A549 (cell line): ENCODE measurements around the gene OTOG. TPM values are rescaled to one million over a fixed set of nuclear protein-coding genes. Genes with fewer than 3 reads are reported as not detected.
"Not testable (repeated sequence)": the region's sequence is repeated elsewhere in the genome, so short reads cannot be mapped to it uniquely, and the experiment has no call there.

ENCODE experiments used
- ATAC-seq, 2 experiments: fragments of 200-7000 bp in 1 of 2; fragments of >200 bp in 1 of 2; cut with Nextera tagmentation in 1 of 2; cut with Tn5 transposase in 1 of 2; 3 replicates each; pipeline versions ENCODE4 v1.8.0 to v1.9.1; 2018 to 2020; ENCODE audit warnings: mild to moderate bottlenecking in 1 of 2, moderate library complexity in 1 of 2
- CTCF ChIA-PET: fragments of 300-600 bp; sonication (Branson Sonifier 250); formaldehyde crosslinking; extraction: SDS; loops from one replicate; lab custom pipeline; 2021; ENCODE audit warnings: antibody characterized with exemption, inconsistent platforms; lab: Yijun Ruan, JAX
- POLR2A ChIA-PET: fragments of 350-600 bp; formaldehyde crosslinking; extraction: SDS; loops from one replicate; lab custom pipeline; 2021; ENCODE audit warnings: antibody characterized with exemption, inconsistent platforms; lab: Yijun Ruan, JAX
- DNase-seq, 2 experiments: peaks; one replicate each; pipeline versions ENCODE4 v3.0.0 to v3.0.0-alpha.2; 2011 to 2016; ENCODE audit warnings: low read depth in 1 of 2, low spot score in 1 of 2
- FAIRE-seq: peaks from 2 replicates; lab custom pipeline; 2011; peaks lifted over from hg19 to GRCh38; lab: Jason Lieb, UNC
- H3K27ac ChIP-seq, 2 experiments: fragments of >200 bp; sonication (Bioruptor Twin); formaldehyde crosslinking; 3 replicates each; pipeline ENCODE4 v1.5.1; 2016 to 2017
- H3K4me1 ChIP-seq: fragments of >200 bp; sonication (Bioruptor Twin); formaldehyde crosslinking; 3 replicates; pipeline ENCODE4 v1.6.1; 2016
- H3K4me2 ChIP-seq: fragments of >200 bp; sonication (Bioruptor Twin); formaldehyde crosslinking; 3 replicates; pipeline ENCODE4 v1.6.1; 2016
- H3K4me3 ChIP-seq: fragments of >200 bp; sonication (Bioruptor Twin); formaldehyde crosslinking; 3 replicates; pipeline ENCODE4 v1.5.1; 2016
- H3K9me3 ChIP-seq: fragments of >200 bp; sonication (Bioruptor Twin); formaldehyde crosslinking; 3 replicates; pipeline ENCODE4 v1.6.1; 2016
- ATOH8 ChIP-seq: fragments of 250-450 bp; sonication (Bioruptor Pico); IDR thresholded peaks from 2 replicates; pipeline ENCODE4 v1.5.0; 2020; ENCODE audit warnings: low read depth, mild to moderate bottlenecking, moderate library complexity
- CHD4 ChIP-seq: fragments of 200-600 bp; sonication (generic); IDR thresholded peaks from 2 replicates; pipeline ENCODE4 v1.6.1; 2016; ENCODE audit warnings: antibody characterized with exemption, mild to moderate bottlenecking, borderline replicate concordance
- CTCF ChIP-seq: fragments of >200 bp; sonication (Bioruptor Twin); formaldehyde crosslinking; IDR thresholded peaks from 3 replicates; pipeline ENCODE4 v1.5.1; 2016
- EP300 ChIP-seq, 2 experiments: fragments of >200 bp; sonication (Bioruptor Twin); formaldehyde crosslinking; IDR thresholded peaks; 2 replicates in 1 of 2; 3 replicates in 1 of 2; pipeline ENCODE4 v1.6.1; 2016 to 2017
- FOSB ChIP-seq: fragments of 250-450 bp; sonication (Bioruptor Pico); IDR thresholded peaks from 2 replicates; pipeline ENCODE4 v1.5.0; 2020; ENCODE audit warnings: mild to moderate bottlenecking, moderate library complexity
- HDAC2 ChIP-seq: fragments of 200-600 bp; sonication (generic); IDR thresholded peaks from 2 replicates; pipeline ENCODE4 v1.6.1; 2016
- HES2 ChIP-seq: fragments of >200 bp; sonication (Bioruptor Twin); formaldehyde crosslinking; IDR thresholded peaks from 2 replicates; pipeline ENCODE4 v1.6.1; 2016
- JUN ChIP-seq, 2 experiments: fragments of >200 bp; sonication (Bioruptor Twin); formaldehyde crosslinking; IDR thresholded peaks; 2 replicates in 1 of 2; 3 replicates in 1 of 2; pipeline ENCODE4 v1.6.1; 2016 to 2017
- KDM5A ChIP-seq: fragments of 200-600 bp; sonication (generic); IDR thresholded peaks from 2 replicates; pipeline ENCODE4 v1.6.1; 2016; ENCODE audit warnings: antibody characterized with exemption, mild to moderate bottlenecking
- MAFK ChIP-seq: fragments of 450-650 bp; IDR thresholded peaks from 2 replicates; pipeline ENCODE4 v1.6.1; 2014; ENCODE audit not compliant: partially characterized antibody
- MAZ ChIP-seq: fragments of 150-350 bp; IDR thresholded peaks from 2 replicates; pipeline ENCODE4 v1.6.1; 2014; ENCODE audit warnings: antibody characterized with exemption, low read depth, low read length, borderline replicate concordance
- MYC ChIP-seq: IDR thresholded peaks from 2 replicates; pipeline ENCODE4 v1.6.1; 2012; ENCODE audit warnings: mild to moderate bottlenecking, inconsistent platforms, low read length, improper control_type of control experiment, borderline replicate concordance
- PHF8 ChIP-seq: fragments of 200-600 bp; sonication (generic); IDR thresholded peaks from 2 replicates; pipeline ENCODE4 v1.6.1; 2016; ENCODE audit warnings: low read depth, mild to moderate bottlenecking, antibody characterized with exemption, moderate library complexity, borderline replicate concordance
- POLR2A ChIP-seq: IDR thresholded peaks from 2 replicates; pipeline ENCODE4 v1.6.1; 2012; ENCODE audit warnings: mild to moderate bottlenecking, low read length
- RFX5 ChIP-seq: fragments of 450-650 bp; IDR thresholded peaks from 2 replicates; pipeline ENCODE4 v1.7.1; 2014; ENCODE audit warnings: antibody characterized with exemption, mild to moderate bottlenecking, moderate library complexity
- RNF2 ChIP-seq: fragments of 200-600 bp; sonication (generic); IDR thresholded peaks from 2 replicates; pipeline ENCODE4 v1.6.1; 2016; ENCODE audit warnings: low read depth, mild to moderate bottlenecking, antibody characterized with exemption, moderate library complexity, borderline replicate concordance
- SMC3 ChIP-seq: fragments of >200 bp; sonication (Bioruptor Twin); formaldehyde crosslinking; IDR thresholded peaks from 3 replicates; pipeline ENCODE4 v1.6.1; 2018; ENCODE audit warnings: inconsistent platforms
- SREBF2 ChIP-seq: fragments of 450-650 bp; IDR thresholded peaks from 2 replicates; pipeline ENCODE4 v1.6.1; 2014; ENCODE audit warnings: mild to moderate bottlenecking, moderate library complexity
- ZFP36 ChIP-seq: fragments of 450-650 bp; IDR thresholded peaks from 2 replicates; pipeline ENCODE4 v1.6.1; 2014; ENCODE audit warnings: borderline replicate concordance; ENCODE audit not compliant: partially characterized antibody
- ZNF302 ChIP-seq: fragments of 250-450 bp; sonication (Bioruptor Pico); IDR thresholded peaks from 2 replicates; pipeline ENCODE4 v1.9.0; 2021; ENCODE audit warnings: inconsistent platforms, mild to moderate bottlenecking, moderate library complexity
- WGBS: methylation state at CpG from one replicate; pipeline ENCODE4 v1.1.6; 2017; ENCODE audit errors: missing lambda C conversion rate; 5-methylcytosine and 5-hydroxymethylcytosine counted together
- polyA plus RNA-seq, 4 experiments: library from polyadenylated mRNA; depleted of rRNA in 3 of 4; stranded (reverse); fragments of >200 nt; fragmentation: RNase III in 1 of 4; extraction: RNeasy Plus Mini Kit Qiagen cat#74134 plus additional on column Dnase treatment in 1 of 4; gene quantifications; 2 replicates in 3 of 4; 3 replicates in 1 of 4; pipeline ENCODE4 v1.2.3, GENCODE V29; 2011 to 2017
- TF ChIP-seq, protein P1 (sequence below): fragments of 200-600 bp; sonication (generic); IDR thresholded peaks from 2 replicates; pipeline ENCODE4 v1.6.1; 2016; ENCODE audit warnings: antibody characterized with exemption, mild to moderate bottlenecking, moderate library complexity
- TF ChIP-seq, protein P2 (sequence below): IDR thresholded peaks from 2 replicates; pipeline ENCODE4 v1.6.1; 2012
- TF ChIP-seq, protein P3 (sequence below): fragments of 150-350 bp; IDR thresholded peaks from 2 replicates; pipeline ENCODE4 v1.6.1; 2014; ENCODE audit warnings: low read depth, mild to moderate bottlenecking, low read length

OTOG gene
- polyA plus RNA-seq, 2 of the 4 experiments (the other 2 are of a cell fraction): not detected

- no peak overlapping the region for H3K27ac ChIP-seq
- ChIA-PET POLR2A (no interaction called here), CTCF (no interaction called here)
- DNase-seq (no peak), ATAC-seq (no peak), FAIRE-seq (no peak)
- no peaks in the 10 kb centered on the region for H3K9me3 ChIP-seq
- WGBS: 24% methylated on average over 5 of the region's 5 CpGs
- TF ChIP-seq EP300 (IDR thresholded peaks at IDR 0.05): no peak
- no peak for TF ChIP-seq POLR2A
- TF ChIP-seq MAZ: no peak
- TF ChIP-seq CHD4: no peak
- no peak for TF ChIP-seq SREBF2
- no peak for TF ChIP-seq MYC
- TF ChIP-seq KDM5A: no peak
- TF ChIP-seq CTCF: no peak
- no peak for TF ChIP-seq JUN (IDR thresholded peaks at IDR 0.05)
- no peak for TF ChIP-seq PHF8
- TF ChIP-seq, protein P1, sequence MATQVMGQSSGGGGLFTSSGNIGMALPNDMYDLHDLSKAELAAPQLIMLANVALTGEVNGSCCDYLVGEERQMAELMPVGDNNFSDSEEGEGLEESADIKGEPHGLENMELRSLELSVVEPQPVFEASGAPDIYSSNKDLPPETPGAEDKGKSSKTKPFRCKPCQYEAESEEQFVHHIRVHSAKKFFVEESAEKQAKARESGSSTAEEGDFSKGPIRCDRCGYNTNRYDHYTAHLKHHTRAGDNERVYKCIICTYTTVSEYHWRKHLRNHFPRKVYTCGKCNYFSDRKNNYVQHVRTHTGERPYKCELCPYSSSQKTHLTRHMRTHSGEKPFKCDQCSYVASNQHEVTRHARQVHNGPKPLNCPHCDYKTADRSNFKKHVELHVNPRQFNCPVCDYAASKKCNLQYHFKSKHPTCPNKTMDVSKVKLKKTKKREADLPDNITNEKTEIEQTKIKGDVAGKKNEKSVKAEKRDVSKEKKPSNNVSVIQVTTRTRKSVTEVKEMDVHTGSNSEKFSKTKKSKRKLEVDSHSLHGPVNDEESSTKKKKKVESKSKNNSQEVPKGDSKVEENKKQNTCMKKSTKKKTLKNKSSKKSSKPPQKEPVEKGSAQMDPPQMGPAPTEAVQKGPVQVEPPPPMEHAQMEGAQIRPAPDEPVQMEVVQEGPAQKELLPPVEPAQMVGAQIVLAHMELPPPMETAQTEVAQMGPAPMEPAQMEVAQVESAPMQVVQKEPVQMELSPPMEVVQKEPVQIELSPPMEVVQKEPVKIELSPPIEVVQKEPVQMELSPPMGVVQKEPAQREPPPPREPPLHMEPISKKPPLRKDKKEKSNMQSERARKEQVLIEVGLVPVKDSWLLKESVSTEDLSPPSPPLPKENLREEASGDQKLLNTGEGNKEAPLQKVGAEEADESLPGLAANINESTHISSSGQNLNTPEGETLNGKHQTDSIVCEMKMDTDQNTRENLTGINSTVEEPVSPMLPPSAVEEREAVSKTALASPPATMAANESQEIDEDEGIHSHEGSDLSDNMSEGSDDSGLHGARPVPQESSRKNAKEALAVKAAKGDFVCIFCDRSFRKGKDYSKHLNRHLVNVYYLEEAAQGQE: no peak
- no peak for TF ChIP-seq RNF2
- H3K4me3 ChIP-seq: no peak overlapping the region
- H3K4me2 ChIP-seq: no peak overlapping the region
- no peaks in the 10 kb centered on the region for H3K4me1 ChIP-seq
These were observed 66.9 kb downstream of the OTOG start for GRCh38 chr11:17613983-17614382.

DNA sequence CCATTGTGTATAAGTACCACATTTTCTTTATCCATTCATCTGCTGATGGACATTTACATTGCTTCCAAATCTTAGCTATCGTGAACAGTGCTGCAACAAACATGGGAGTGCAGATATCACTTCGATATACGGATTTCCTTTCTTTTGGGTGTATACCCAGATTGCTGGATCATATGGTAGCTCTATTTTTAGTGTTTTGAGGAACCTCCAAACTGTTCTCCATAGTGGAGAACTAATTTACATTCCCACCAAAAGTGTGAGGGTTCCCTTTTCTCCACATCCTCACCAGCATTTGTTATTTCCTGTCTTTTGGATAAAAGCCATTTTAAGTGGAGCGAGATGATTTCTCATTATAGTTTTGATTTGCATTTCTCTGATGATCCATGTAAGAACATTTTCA lies 75.7 kb downstream of the OTOG start:
- H3K27ac ChIP-seq, ATAC-seq, H3K4me3 ChIP-seq, POLR2A ChIA-PET, H3K4me2 ChIP-seq, DNase-seq, CTCF ChIA-PET, H3K4me1 ChIP-seq, FAIRE-seq: not testable (repeated sequence)
- H3K9me3 ChIP-seq: peaks cover 15% of the 10 kb centered on the region; the same call in 2 of the 3 replicates
- 38% methylated on average over 4 of the region's 4 CpGs for WGBS

DNA sequence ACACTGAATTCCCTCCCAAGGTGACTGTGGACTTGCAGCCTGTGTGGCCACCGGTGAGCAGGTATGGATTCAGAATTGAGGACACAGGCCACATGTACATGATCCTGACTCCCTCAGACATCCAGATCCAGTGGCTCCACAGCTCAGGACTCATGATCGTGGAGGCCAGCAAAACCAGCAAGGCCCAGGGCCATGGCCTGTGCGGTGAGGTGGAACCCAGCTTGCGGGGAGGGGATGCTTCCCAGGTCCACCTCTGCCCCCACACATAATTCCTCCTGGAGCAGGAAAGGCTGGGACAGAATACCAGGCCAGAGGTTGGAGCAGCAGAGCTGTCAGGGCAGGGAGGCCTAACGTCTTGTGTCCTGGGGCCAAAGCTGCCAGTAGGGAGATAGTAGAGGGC lies 82.1 kb downstream of the OTOG start:
- no peaks in the 10 kb centered on the region for H3K4me1 ChIP-seq
- 47% methylated on average over 5 of the region's 5 CpGs for WGBS
- FAIRE-seq (no peak), ATAC-seq (no peak), DNase-seq (no peak)
- peaks cover 7% of the 10 kb centered on the region; the same call in 1 of the 3 replicates for H3K9me3 ChIP-seq
- ChIA-PET CTCF (interaction anchor here (1.0 to 1.4 kb wide), 2 partner anchors 22 to 101 kb away, joined by 3 to 5 read pairs; no protein-coding TSS in a partner anchor), POLR2A (no interaction called here)
- H3K27ac ChIP-seq: no peak overlapping the region
- H3K4me2 ChIP-seq: no peak overlapping the region
- no peak overlapping the region for H3K4me3 ChIP-seq
- TF ChIP-seq FOSB (no peak), ATOH8 (CRISPR knock-in tag) (no peak), ZFP36 (no peak), HDAC2 (no peak), ZNF302 (no peak), CHD4 (no peak), RFX5 (no peak), CTCF (no peak), MAFK (no peak), SMC3 (no peak), HES2 (no peak)
- TF ChIP-seq, protein P2, sequence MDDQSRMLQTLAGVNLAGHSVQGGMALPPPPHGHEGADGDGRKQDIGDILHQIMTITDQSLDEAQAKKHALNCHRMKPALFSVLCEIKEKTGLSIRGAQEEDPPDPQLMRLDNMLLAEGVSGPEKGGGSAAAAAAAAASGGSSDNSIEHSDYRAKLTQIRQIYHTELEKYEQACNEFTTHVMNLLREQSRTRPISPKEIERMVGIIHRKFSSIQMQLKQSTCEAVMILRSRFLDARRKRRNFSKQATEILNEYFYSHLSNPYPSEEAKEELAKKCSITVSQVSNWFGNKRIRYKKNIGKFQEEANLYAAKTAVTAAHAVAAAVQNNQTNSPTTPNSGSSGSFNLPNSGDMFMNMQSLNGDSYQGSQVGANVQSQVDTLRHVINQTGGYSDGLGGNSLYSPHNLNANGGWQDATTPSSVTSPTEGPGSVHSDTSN: no peak
- TF ChIP-seq, protein P3, sequence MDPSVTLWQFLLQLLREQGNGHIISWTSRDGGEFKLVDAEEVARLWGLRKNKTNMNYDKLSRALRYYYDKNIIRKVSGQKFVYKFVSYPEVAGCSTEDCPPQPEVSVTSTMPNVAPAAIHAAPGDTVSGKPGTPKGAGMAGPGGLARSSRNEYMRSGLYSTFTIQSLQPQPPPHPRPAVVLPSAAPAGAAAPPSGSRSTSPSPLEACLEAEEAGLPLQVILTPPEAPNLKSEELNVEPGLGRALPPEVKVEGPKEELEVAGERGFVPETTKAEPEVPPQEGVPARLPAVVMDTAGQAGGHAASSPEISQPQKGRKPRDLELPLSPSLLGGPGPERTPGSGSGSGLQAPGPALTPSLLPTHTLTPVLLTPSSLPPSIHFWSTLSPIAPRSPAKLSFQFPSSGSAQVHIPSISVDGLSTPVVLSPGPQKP: no peak
